Small intestine (tissue), 7 donors: Measurements from ENCODE around the gene PLAGL1. TPM values are rescaled to one million over a fixed set of nuclear protein-coding genes. Genes with fewer than 3 reads are reported as not detected.

Source experiments
- DNase-seq, 2 donors: peaks; one replicate each; pipeline versions ENCODE4 v3.0.0 to v3.0.0-alpha.2; 2013
- FAIRE-seq: peaks from 2 replicates; lab custom pipeline; 2012; peaks lifted over from hg19 to GRCh38; lab: Jason Lieb, UNC
- H3K27ac ChIP-seq, 3 donors: one replicate each; pipeline ENCODE4 v1.5.1; 2013; ENCODE audit warnings: low read length in 2 of 3, mild to moderate bottlenecking in 2 of 3, control low read depth in 1 of 3, inconsistent platforms in 1 of 3, low read depth in 1 of 3, moderate library complexity in 1 of 3
- H3K27me3 ChIP-seq, 3 donors: one replicate each; pipeline ENCODE4 v1.6.1; 2013; ENCODE audit warnings: low read length in 3 of 3, inconsistent platforms in 1 of 3; ENCODE audit not compliant: control insufficient read depth in 3 of 3, insufficient read depth in 3 of 3
- H3K36me3 ChIP-seq, 3 donors: one replicate each; pipeline ENCODE4 v1.6.1; 2013; ENCODE audit warnings: low read length in 3 of 3, inconsistent platforms in 1 of 3, low read depth in 1 of 3, mild to moderate bottlenecking in 1 of 3, moderate library complexity in 1 of 3; ENCODE audit not compliant: control insufficient read depth in 3 of 3, insufficient read depth in 2 of 3
- H3K4me1 ChIP-seq, 3 donors: one replicate each; pipeline ENCODE4 v1.6.1; 2013; ENCODE audit warnings: low read length in 2 of 3, inconsistent platforms in 1 of 3, low read depth in 1 of 3, mild to moderate bottlenecking in 1 of 3, moderate library complexity in 1 of 3; ENCODE audit not compliant: control insufficient read depth in 3 of 3, insufficient read depth in 2 of 3
- H3K4me3 ChIP-seq, 3 donors: one replicate each; pipeline ENCODE4 v1.5.1; 2013; ENCODE audit warnings: low read length in 3 of 3, control low read depth in 1 of 3, inconsistent platforms in 1 of 3, low read depth in 1 of 3, mild to moderate bottlenecking in 1 of 3, moderate library complexity in 1 of 3
- H3K9me3 ChIP-seq, 2 donors: one replicate each; pipeline ENCODE4 v1.6.1; 2013; ENCODE audit warnings: low read depth in 1 of 2, low read length in 1 of 2; ENCODE audit not compliant: control insufficient read depth in 2 of 2, insufficient read depth in 1 of 2
- whole genome bisulfite sequencing, 3 donors: extraction: QIAGEN DNeasy Blood & Tissue Kit; methylation state at CpG; one replicate each; pipeline ENCODE4 v1.1.7; 2013; 5-methylcytosine and 5-hydroxymethylcytosine counted together
- polyA plus RNA-seq, 4 donors: library from polyadenylated mRNA; stranded (reverse) in 3 of 4; unstranded in 1 of 4; fragments of 200-250 nt in 3 of 4; fragments of 120-200 nt in 1 of 4; gene quantifications; one replicate each; pipeline versions ENCODE4 v1.2.1 to v1.2.3, GENCODE V29; 2013
- donor health status: healthy with polysubstance abuse.
- donor health status: control.
- donor health status: control.
- donor health status: Bipolar disorder and iron deficiency.
- donor health status: healthy.

PLAGL1 gene
- polyA plus RNA-seq, 4 donors, result 2.7 to 156 (median 6.0) TPM

GRCh38 chr6:143949535-143949934 lies 58.5 kb downstream of the PLAGL1 start:
- H3K27ac ChIP-seq, result peak overlapping the region in 1 of 3 donors; percentile 80
- H3K36me3 ChIP-seq, result peaks cover 0 to 11% (median 0%) of the 10 kb centered on the region in 3 donors
- WGBS, 3 donors, result 88 to 100% (median 91%) methylated on average over 1 of the region's 1 CpG
- H3K27me3 ChIP-seq, result no peaks in the 10 kb centered on the region
- peak in 1 of 2 donors; percentile 69 for DNase-seq
- H3K4me3 ChIP-seq, result no peak overlapping the region
- peaks cover 0 to 24% of the 10 kb centered on the region in 2 donors for H3K9me3 ChIP-seq
- no peak for FAIRE-seq
- H3K4me1 ChIP-seq, result peaks cover 0 to 23% (median 0%) of the 10 kb centered on the region in 3 donors

- H3K27ac ChIP-seq, result no peak overlapping the region
- FAIRE-seq, result no peak
- peaks cover 0 to 23% (median 0%) of the 10 kb centered on the region in 3 donors for H3K4me1 ChIP-seq
- no peaks in the 10 kb centered on the region for H3K27me3 ChIP-seq
- H3K4me3 ChIP-seq, result no peak overlapping the region
- 94% methylated on average over 7 of the region's 7 CpGs for WGBS, 3 donors
- peaks cover 0 to 11% (median 0%) of the 10 kb centered on the region in 3 donors for H3K36me3 ChIP-seq
- peaks cover 0 to 24% of the 10 kb centered on the region in 2 donors for H3K9me3 ChIP-seq
- no peak for DNase-seq
These were observed 59.9 kb downstream of the PLAGL1 start for GRCh38 chr6:143948208-143948607.

GRCh38 chr6:143941852-143942627 lies 66.0 kb downstream of the PLAGL1 start:
- FAIRE-seq (no peak), DNase-seq (peak; percentile 55 to 70)
- Histone ChIP-seq H3K36me3 (peaks cover 0 to 10% (median 0%) of the 10 kb centered on the region in 3 donors), H3K9me3 (peaks cover 0 to 10% of the 10 kb centered on the region in 2 donors), H3K27ac (no peak overlapping the region), H3K4me1 (no peaks in the 10 kb centered on the region), H3K4me3 (no peak overlapping the region), H3K27me3 (no peaks in the 10 kb centered on the region)
- WGBS, 3 donors, result 59 to 71% (median 63%) methylated on average over 20 of the region's 20 CpGs

DNA sequence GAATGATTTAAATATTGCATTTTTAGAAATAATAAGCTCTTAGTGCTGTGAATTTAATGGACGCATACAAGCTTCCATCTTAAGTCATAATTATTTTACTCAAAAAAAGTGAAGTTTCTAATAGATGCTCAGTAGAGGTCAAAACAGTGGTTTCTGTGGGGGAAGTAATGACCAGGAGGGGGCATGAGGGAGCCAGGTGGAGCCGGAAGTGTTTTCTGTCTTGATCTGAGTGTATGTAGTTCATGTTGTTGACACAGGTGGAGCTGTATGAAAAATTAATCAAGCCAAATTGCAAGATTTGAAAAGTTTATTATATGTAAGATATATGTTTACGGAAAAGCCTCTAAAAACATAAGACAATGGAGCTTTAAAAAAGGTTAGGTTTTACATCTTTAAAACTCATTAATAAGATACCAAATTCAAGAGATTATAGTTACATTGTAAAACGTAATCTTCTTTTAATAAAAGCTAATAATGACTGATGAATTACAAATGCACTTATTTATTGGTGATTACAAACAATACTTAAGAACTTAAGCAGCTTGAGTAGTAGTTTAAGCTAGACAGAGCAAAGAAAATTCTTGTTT lies 68.0 kb downstream of the PLAGL1 start:
- Histone ChIP-seq H3K9me3 (no peaks in the 10 kb centered on the region), H3K27me3 (no peaks in the 10 kb centered on the region), H3K4me3 (no peak overlapping the region), H3K4me1 (no peaks in the 10 kb centered on the region), H3K36me3 (peaks cover 0 to 10% (median 0%) of the 10 kb centered on the region in 3 donors), H3K27ac (no peak overlapping the region)
- peak; percentile 30 for FAIRE-seq
- peak; percentile 74 to 77 for DNase-seq
- WGBS, 3 donors, result 21 to 43% (median 29%) methylated on average over 4 of the region's 4 CpGs

GRCh38 chr6:143939364-143939763 lies 68.7 kb downstream of the PLAGL1 start:
- 44 to 68% (median 49%) methylated on average over 4 of the region's 4 CpGs for WGBS, 3 donors
- FAIRE-seq, result no peak

GRCh38 chr6:143937668-143937970 lies 70.4 kb downstream of the PLAGL1 start:
- no peaks in the 10 kb centered on the region for H3K27me3 ChIP-seq
- DNase-seq, result no peak
- no peak overlapping the region for H3K27ac ChIP-seq
- H3K36me3 ChIP-seq, result peaks cover 0 to 10% (median 0%) of the 10 kb centered on the region in 3 donors
- H3K4me3 ChIP-seq, result no peak overlapping the region
- no peak for FAIRE-seq
- H3K9me3 ChIP-seq, result peaks cover 0 to 12% of the 10 kb centered on the region in 2 donors
- H3K4me1 ChIP-seq, result no peaks in the 10 kb centered on the region
- 83 to 95% (median 88%) methylated on average over 1 of the region's 1 CpG for WGBS, 3 donors

More at GRCh38 chr6:143939364-143939763, 68.7 kb downstream of the PLAGL1 start:
- DNase-seq, result no peak
- no peaks in the 10 kb centered on the region for H3K9me3 ChIP-seq
- no peak overlapping the region for H3K27ac ChIP-seq
- no peaks in the 10 kb centered on the region for H3K27me3 ChIP-seq
- H3K4me3 ChIP-seq, result no peak overlapping the region
- peaks cover 0 to 10% (median 0%) of the 10 kb centered on the region in 3 donors for H3K36me3 ChIP-seq
- no peaks in the 10 kb centered on the region for H3K4me1 ChIP-seq

- Histone ChIP-seq H3K27ac (no peak overlapping the region), H3K4me1 (no peaks in the 10 kb centered on the region), H3K9me3 (peaks cover 0 to 12% of the 10 kb centered on the region in 2 donors), H3K27me3 (no peaks in the 10 kb centered on the region), H3K4me3 (no peak overlapping the region), H3K36me3 (peaks cover 0 to 7% (median 0%) of the 10 kb centered on the region in 3 donors)
- DNase-seq (no peak), FAIRE-seq (no peak)
- 59 to 75% (median 67%) methylated on average over 5 of the region's 5 CpGs for WGBS, 3 donors
These were observed 71.0 kb downstream of the PLAGL1 start for GRCh38 chr6:143936778-143937667.

- H3K36me3 ChIP-seq, result peaks cover 0 to 1% (median 0%) of the 10 kb centered on the region in 3 donors
- H3K9me3 ChIP-seq, result peaks cover 0 to 12% of the 10 kb centered on the region in 2 donors
- 79 to 88% (median 82%) methylated on average over 3 of the region's 3 CpGs for WGBS, 3 donors
- no peaks in the 10 kb centered on the region for H3K4me1 ChIP-seq
- FAIRE-seq (no peak), DNase-seq (no peak)
- H3K27me3 ChIP-seq, result no peaks in the 10 kb centered on the region
- H3K27ac ChIP-seq, result no peak overlapping the region
- no peak overlapping the region for H3K4me3 ChIP-seq
These were observed 71.7 kb downstream of the PLAGL1 start for GRCh38 chr6:143936347-143936746.
